Activated gamma-delta T cell treated with anti-CD3 and anti-CD28 coated beads, Interleukin-2, amount 50 U/mL, for 16 hours (primary cell): ENCODE data around the gene TMEM145.
"Not testable (repeated sequence)": the region's sequence is repeated elsewhere in the genome, so short reads cannot be mapped to it uniquely, and the experiment has no call there.

Experiments used
- DNase-seq: peaks from one replicate; pipeline ENCODE4 v3.0.0-alpha.2; 2020; ENCODE audit warnings: low read depth

The TMEM145 gene

GRCh38 chr19:42313840-42314755, 989 bp downstream of the TMEM145 start:
- DNase-seq = no peak

GRCh38 chr19:42315024-42315423, 1.9 kb downstream of the TMEM145 start:
- DNase-seq = no peak

GRCh38 chr19:42316223-42317211, 3.4 kb downstream of the TMEM145 start:
- no peak for DNase-seq

DNA sequence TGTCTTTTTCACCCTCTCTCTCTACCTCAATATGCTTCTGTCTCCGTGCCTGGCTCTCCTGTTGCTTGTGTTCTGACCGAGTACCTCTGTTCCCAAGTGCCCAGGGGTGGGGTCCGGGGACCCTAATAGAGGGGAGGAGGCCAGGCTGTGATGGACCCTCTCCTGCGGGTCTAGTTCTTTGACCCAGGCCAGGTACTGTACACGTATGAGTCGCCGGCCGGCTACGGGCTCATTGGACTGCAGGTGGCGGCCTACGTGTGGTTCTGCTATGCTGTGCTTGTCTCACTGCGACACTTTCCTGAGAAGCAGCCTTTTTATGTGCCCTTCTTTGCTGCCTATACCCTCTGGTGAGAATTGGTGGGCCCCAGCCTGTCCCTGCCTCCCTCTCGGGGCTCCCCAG, 4.4 kb downstream of the TMEM145 start:
- DNase-seq = no peak

GRCh38 chr19:42322305-42322704, 9.2 kb downstream of the TMEM145 start:
- no peak for DNase-seq

GRCh38 chr19:42323473-42323851, 10.4 kb downstream of the TMEM145 start:
- no peak for DNase-seq

GRCh38 chr19:42323852-42324654, 10.9 kb downstream of the TMEM145 start:
- DNase-seq = no peak

DNA sequence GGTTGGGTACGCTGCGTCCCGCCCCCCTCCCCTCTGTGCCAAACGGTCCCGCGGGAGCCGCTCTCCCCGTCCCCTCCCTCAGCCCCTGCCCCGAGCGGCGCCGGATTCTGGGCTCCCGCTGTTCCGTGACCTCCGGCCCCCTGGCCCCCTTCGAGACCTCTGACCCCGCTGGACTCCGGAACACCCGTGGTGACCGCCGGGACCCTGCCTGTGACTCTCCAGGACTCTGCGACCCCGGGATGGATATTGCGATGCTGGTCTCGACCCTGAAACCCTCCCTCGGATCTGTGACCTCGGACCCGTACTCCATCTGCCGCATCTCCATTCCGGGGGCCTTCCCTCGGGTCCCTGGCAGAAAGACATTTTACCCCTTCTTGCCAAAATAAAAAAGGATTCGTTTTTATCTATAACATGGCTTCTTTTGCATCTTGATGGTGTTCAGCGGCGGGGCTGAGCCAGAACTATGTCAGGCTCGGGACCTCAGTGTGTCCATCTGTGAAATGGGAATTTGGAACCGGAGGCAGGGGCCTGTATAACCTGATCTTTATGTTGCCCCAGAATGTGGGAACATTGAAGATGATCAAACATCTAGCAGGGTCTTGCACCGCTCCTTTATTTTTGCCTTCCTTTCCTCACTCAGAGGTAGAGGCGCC, 11.7 kb downstream of the TMEM145 start:
- no peak for DNase-seq

GRCh38 chr19:42325308-42325895, 12.3 kb downstream of the TMEM145 start, which contains the start of gene MEGF8:
Gene MEGF8, plus strand, starts transcription at chr19:42325635. Its CDS starts 609 bp downstream, at chr19:42326244.
- DNase-seq = peak; percentile 96

GRCh38 chr19:42325896-42326771, 13.0 kb downstream of the TMEM145 start:
- no peak for DNase-seq

DNA sequence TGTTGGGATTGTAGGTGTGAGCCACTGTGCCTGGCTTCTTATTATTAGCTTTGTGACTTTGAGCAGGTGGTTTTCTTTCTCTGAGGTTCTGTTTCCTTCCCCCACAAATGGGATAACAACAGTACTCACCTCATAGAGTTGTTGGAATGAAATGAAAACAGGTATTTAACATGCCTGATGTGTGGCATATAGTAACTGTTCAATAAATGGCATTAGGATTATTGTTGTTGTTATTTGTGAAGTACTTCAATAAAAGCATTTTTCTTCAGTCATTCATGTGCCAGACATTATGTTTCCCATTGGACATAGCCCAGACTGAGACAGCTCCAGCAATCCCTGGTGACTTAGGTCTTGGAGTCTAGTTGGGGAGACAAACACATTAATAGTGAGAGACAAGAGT, 13.9 kb downstream of the TMEM145 start:
- DNase-seq = no peak

DNA sequence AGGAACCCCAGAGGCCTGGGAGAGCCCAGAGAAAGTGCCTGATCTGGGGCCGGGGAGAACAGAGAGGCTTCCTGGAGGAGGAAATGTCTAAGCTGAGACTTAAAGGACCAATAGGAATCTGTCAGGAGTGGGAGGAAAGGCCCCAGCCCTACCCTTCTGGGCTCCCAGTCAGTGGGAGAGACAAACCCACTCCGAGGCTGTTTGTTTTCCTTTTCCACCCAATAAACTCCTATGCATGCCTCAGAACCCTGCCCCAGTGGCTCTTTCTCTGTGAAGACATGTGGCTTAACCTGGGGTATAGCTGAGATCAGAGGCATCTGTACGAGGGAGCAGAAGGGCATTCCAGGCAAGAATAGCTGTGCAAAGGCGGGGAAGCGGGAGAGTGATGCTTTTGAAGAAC, 14.3 kb downstream of the TMEM145 start:
- DNase-seq = no peak

DNA sequence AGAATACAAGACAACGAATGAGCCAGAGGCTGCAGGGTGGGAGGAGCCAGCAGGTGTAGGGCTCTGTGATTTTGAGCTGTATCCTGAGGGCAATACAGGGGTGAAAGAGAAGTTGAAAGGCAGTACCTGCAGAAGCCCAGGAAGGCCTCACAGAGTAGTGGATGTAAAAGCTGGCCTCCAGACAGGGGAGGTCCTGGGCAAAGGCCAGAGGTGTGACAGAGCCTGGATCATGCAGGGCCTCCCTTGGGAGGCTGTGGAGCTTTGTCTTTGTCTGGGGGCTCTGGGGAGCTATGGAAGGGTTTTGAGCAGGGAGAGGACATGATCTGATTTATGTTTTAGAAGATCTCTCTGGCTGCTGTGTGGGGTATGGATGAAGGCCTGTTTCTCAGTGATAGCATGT, 15.0 kb downstream of the TMEM145 start:
- no peak for DNase-seq

- DNase-seq = no peak
These were observed 15.7 kb downstream of the TMEM145 start for GRCh38 chr19:42328854-42329253.

DNA sequence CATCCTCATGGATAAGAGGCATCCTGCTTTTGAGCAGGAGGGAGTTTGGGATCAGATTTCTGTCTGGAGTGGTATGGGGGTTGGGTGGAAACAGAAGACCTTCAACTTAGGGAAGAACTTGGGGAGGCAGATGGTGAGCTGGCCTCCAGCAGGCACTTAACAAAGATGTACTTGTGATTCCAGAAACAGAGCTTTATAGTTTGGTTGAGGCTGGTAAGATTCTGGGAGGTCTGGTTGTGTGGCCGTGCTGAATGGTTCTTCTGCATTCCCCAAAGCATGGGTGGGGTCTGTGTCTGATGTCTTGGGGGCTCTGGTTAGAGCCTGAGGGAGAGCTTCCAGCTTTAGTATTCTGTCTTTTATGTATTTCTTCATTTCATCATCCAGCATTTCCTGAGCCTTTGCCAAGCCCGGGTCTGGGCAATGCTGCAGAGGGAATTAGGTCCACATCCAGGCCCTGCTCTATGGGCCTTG, 17.2 kb downstream of the TMEM145 start:
- no peak for DNase-seq

DNA sequence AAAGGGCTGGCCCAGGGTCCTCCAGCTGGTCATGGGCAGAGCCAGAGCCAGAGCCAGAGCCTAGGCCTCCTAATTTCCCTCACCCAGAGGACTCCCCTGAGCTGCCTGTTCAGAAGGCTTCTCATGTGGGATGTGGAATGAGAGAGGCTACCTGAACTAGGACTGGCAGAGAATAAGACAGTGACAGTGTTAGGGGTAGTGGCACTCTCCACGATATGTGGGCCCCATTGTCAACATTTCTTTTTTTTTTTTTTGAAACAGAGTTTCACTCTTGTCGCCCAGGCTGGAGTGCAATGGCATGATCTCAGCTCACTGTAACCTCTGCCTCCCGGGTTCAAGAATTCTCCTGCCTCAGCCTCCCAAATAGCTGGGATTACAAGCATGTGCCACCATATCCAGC, 18.2 kb downstream of the TMEM145 start:
- DNase-seq = not testable (repeated sequence)

- DNase-seq = no peak
These were observed 18.9 kb downstream of the TMEM145 start for GRCh38 chr19:42332059-42332458.

GRCh38 chr19:42333018-42333417, 19.9 kb downstream of the TMEM145 start:
- DNase-seq = no peak

DNA sequence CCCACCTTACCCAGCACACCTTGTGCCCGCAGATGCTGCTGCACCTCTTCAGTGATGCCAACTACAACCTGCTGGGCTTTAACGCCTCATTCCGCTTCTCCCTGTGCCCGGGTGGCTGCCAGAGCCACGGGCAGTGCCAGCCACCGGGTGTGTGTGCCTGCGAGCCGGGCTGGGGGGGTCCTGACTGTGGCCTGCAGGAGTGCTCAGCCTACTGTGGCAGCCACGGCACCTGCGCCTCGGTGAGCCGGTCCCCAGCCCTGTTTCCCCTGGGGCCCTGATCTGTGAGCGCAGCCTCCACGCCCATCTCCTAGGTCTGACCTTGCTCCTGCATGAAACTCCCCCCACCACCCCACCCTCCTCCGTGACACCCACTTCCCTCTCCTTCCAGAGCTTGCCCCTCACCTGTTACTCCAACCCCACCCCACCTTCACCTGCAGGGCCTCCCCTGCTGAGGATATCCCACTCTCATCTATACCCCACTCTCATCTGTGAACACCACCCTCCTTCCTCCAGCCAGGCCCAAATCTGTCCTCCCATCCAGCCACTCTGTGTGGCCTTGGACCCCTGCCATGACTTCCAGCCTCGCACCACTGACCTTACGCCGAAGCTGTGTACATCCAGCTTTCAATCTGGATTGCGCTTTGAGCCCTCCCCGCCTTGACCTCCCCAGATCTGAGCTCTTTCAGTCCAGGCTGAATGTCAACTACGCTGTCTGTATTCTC, 21.0 kb downstream of the TMEM145 start:
- no peak for DNase-seq
